ENCODE measurements around the gene TRIOBP. TPM values are rescaled to one million over a fixed set of nuclear protein-coding genes. Genes with fewer than 3 reads are reported as not detected.

The TRIOBP gene
- total and polyA plus RNA-seq, 2 of the 13 experiments (the other 11 are each of a cell fraction or from before 2014, with no cell fraction given) = 6.1 to 15.4 TPM

GRCh38 chr22:37734964-37735451, 38.2 kb downstream of the TRIOBP start (continued):
- TF ChIP-seq THYN1 (CRISPR knock-in tag; IDR thresholded peaks at IDR 0.05; ENCODE audit: borderline replicate concordance, low read depth) = no peak
- no peak for TF ChIP-seq SRSF4 (IDR thresholded peaks at IDR 0.05; ENCODE audit: low read depth, low read length, poor library complexity, severe bottlenecking)
- TF ChIP-seq RFX3 (CRISPR knock-in tag; IDR thresholded peaks at IDR 0.05) = no peak
- TF ChIP-seq ZEB1 (IDR thresholded peaks at IDR 0.05; ENCODE audit: insufficient replicate concordance, low read depth) = no peak
- TF ChIP-seq SOX5 (CRISPR knock-in tag; IDR thresholded peaks at IDR 0.05; ENCODE audit: borderline replicate concordance) = no peak
- no peak for TF ChIP-seq SP2 (CRISPR knock-in tag; IDR thresholded peaks at IDR 0.05)
- TF ChIP-seq GATAD2A (CRISPR knock-in tag; IDR thresholded peaks at IDR 0.05) = peak; percentile 46
- TF ChIP-seq ZNF709 (CRISPR knock-in tag; IDR thresholded peaks at IDR 0.05) = no peak
- TF ChIP-seq ZNF552 (CRISPR knock-in tag; IDR thresholded peaks at IDR 0.05; ENCODE audit: borderline replicate concordance) = no peak
- TF ChIP-seq ZNF383 (CRISPR knock-in tag; IDR thresholded peaks at IDR 0.05; ENCODE audit: borderline replicate concordance) = no peak
- no peak for TF ChIP-seq ZNF891 (CRISPR knock-in tag; IDR thresholded peaks at IDR 0.05)
- no peak for TF ChIP-seq SYNCRIP (IDR thresholded peaks at IDR 0.05; ENCODE audit: insufficient read depth, low read depth, low read length)
- TF ChIP-seq SNRNP70 (IDR thresholded peaks at IDR 0.05; ENCODE audit: low read depth, low read length) = no peak
- no peak for TF ChIP-seq POGK (CRISPR knock-in tag; conservative IDR thresholded peaks at IDR 0.05)
- peak; percentile 28; the same call in 1 of the 2 replicates for TF ChIP-seq FOXJ3 (CRISPR knock-in tag; IDR thresholded peaks at IDR 0.05; ENCODE audit: borderline replicate concordance)
- no peak for TF ChIP-seq ZNF615 (CRISPR knock-in tag; IDR thresholded peaks at IDR 0.05; ENCODE audit: borderline replicate concordance)
- 0 out of 2 replicates have a peak, but pooled peaks have one; percentile 21 for TF ChIP-seq ZNF142 (CRISPR knock-in tag; IDR thresholded peaks at IDR 0.05)
- no peak for TF ChIP-seq ZNF367 (CRISPR knock-in tag; IDR thresholded peaks at IDR 0.05; ENCODE audit: borderline replicate concordance)
- no peak for TF ChIP-seq HIVEP1 (CRISPR knock-in tag; IDR thresholded peaks at IDR 0.05)
- TF ChIP-seq ZMYM4 (CRISPR knock-in tag; IDR thresholded peaks at IDR 0.05) = no peak
- TF ChIP-seq CREM (IDR thresholded peaks at IDR 0.05) = no peak
- TF ChIP-seq CREM (CRISPR knock-in tag; IDR thresholded peaks at IDR 0.05) = no peak
- no peak for TF ChIP-seq NFYC (CRISPR knock-in tag; IDR thresholded peaks at IDR 0.05)
- no peak for TF ChIP-seq ZNF136 (CRISPR knock-in tag; IDR thresholded peaks at IDR 0.05; ENCODE audit: low read depth)
- no peak; the same call in 1 of the 2 replicates for TF ChIP-seq CEBPG (CRISPR knock-in tag; IDR thresholded peaks at IDR 0.05)
- TF ChIP-seq ZNF879 (CRISPR knock-in tag; IDR thresholded peaks at IDR 0.05) = no peak
- peak; percentile 72; the same call in 1 of the 2 replicates for TF ChIP-seq HOXA3 (CRISPR knock-in tag; IDR thresholded peaks at IDR 0.05)
